ENCODE data around the gene KIAA0825.

Gene KIAA0825

DNA sequence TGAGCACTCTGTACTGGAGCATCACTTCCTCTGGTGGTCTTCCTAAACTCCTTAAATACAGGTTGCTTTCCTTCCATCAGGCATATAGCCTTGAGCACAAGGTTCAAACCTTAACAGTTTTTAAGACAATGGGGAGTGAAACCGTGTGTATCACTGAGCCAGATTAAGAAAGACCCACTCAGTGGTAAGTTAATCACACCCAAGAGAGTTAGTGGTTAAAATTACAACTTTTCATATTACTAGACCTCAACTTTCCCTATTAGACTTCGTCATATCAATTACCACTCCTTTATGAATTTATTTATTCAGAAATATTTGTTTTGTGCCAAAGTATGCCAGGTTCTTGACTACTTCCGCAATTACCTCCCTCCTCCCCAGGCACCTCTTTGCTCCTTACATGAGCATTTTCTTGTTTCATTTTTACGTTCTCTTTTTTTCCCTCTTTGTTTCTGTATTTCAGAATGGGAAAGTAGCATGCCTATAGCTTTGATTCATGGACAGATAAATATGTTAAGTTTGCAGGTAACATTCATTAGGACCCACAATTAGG, 351.0 kb downstream of the KIAA0825 start:
- Histone ChIP-seq H3K27ac (ENCODE audit: low read depth, low read length, severe bottlenecking) (no peak overlapping the region), H3K36me3 (ENCODE audit: control insufficient read depth, insufficient read depth, low read length) (no peaks in the 10 kb centered on the region), H3K4me1 (ENCODE audit: control insufficient read depth, insufficient read depth, low read length, poor library complexity, severe bottlenecking) (no peaks in the 10 kb centered on the region), H3K4me3 (ENCODE audit: extremely low read depth, insufficient read depth, low read length, poor library complexity, severe bottlenecking) (no peak overlapping the region), H3K9me3 (ENCODE audit: control insufficient read depth, low read length) (no peaks in the 10 kb centered on the region)
- 100% methylated on average over 1 of the region's 4 CpGs for WGBS, 2 experiments (ENCODE audit: insufficient coverage in 2 of 2)

GRCh38 chr5:94266170-94266569, 352.2 kb downstream of the KIAA0825 start:
- no peaks in the 10 kb centered on the region for H3K4me1 ChIP-seq (ENCODE audit: control insufficient read depth, insufficient read depth, low read length, poor library complexity, severe bottlenecking)
- H3K36me3 ChIP-seq (ENCODE audit: control insufficient read depth, insufficient read depth, low read length): no peaks in the 10 kb centered on the region
- no peaks in the 10 kb centered on the region for H3K9me3 ChIP-seq (ENCODE audit: control insufficient read depth, low read length)
- no peak overlapping the region for H3K27ac ChIP-seq (ENCODE audit: low read depth, low read length, severe bottlenecking)
- no peak overlapping the region for H3K4me3 ChIP-seq (ENCODE audit: extremely low read depth, insufficient read depth, low read length, poor library complexity, severe bottlenecking)

DNA sequence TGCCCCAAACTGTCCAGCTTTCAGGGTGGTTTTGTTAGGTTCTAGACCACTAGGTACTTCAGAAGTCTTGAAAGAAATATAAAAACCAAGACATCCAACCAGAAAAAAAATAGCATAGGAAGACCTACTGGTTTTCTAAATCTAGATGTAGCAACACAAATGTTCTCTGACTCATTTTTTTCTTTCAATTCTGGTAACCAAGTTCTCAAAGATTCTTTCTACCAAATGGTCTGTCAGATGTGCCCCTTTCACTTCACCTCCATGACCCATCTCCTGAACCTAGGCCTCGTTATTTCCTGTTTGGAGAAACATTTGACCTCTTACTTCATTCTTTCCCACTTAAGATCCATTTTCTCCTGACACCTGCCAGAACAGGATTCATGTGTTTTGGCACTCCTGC, 355.3 kb downstream of the KIAA0825 start:
- Histone ChIP-seq H3K4me1 (ENCODE audit: control insufficient read depth, insufficient read depth, low read length, poor library complexity, severe bottlenecking) (no peaks in the 10 kb centered on the region), H3K4me3 (ENCODE audit: extremely low read depth, insufficient read depth, low read length, poor library complexity, severe bottlenecking) (no peak overlapping the region), H3K27ac (ENCODE audit: low read depth, low read length, severe bottlenecking) (no peak overlapping the region), H3K36me3 (ENCODE audit: control insufficient read depth, insufficient read depth, low read length) (no peaks in the 10 kb centered on the region), H3K9me3 (ENCODE audit: control insufficient read depth, low read length) (no peaks in the 10 kb centered on the region)
- 76 to 78% methylated on average over 1 of the region's 1 CpG for WGBS, 2 experiments (ENCODE audit: insufficient coverage in 2 of 2)

DNA sequence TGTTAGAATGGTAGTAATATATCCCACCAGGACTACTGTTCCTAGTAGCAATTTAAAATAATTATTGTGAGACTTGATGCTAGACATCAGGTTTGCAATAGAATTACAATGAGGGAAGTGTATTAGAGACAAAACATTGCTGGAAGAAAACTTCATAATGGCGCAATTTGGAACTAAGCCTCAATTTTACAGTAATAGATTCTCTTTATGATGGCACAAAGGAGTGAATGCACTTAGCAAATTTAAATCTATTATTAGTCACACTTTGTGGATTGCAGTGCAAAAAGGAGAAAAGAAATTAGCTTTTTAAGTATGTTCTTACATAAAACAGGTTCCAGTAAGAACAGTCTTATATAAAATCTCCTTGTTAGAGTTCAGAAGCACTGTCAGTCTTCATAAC, 358.3 kb downstream of the KIAA0825 start:
- WGBS, 2 experiments (ENCODE audit: insufficient coverage in 2 of 2): no CpG with 5 or more reads among the region's 1 CpG

GRCh38 chr5:94254214-94254613, 364.2 kb downstream of the KIAA0825 start:
- no peaks in the 10 kb centered on the region for H3K4me1 ChIP-seq (ENCODE audit: control insufficient read depth, insufficient read depth, low read length, poor library complexity, severe bottlenecking)
- no peak overlapping the region for H3K4me3 ChIP-seq (ENCODE audit: extremely low read depth, insufficient read depth, low read length, poor library complexity, severe bottlenecking)
- WGBS, 2 experiments (ENCODE audit: insufficient coverage in 2 of 2): 86% methylated on average over 1 of the region's 3 CpGs; no CpG with 5 or more reads in 1 of the 2 experiments
- no peaks in the 10 kb centered on the region for H3K9me3 ChIP-seq (ENCODE audit: control insufficient read depth, low read length)
- H3K36me3 ChIP-seq (ENCODE audit: control insufficient read depth, insufficient read depth, low read length): no peaks in the 10 kb centered on the region
- no peak overlapping the region for H3K27ac ChIP-seq (ENCODE audit: low read depth, low read length, severe bottlenecking)

More for the DNA sequence above, 358.3 kb downstream of the KIAA0825 start:
- Histone ChIP-seq H3K27ac (ENCODE audit: low read depth, low read length, severe bottlenecking) (no peak overlapping the region), H3K36me3 (ENCODE audit: control insufficient read depth, insufficient read depth, low read length) (no peaks in the 10 kb centered on the region), H3K9me3 (ENCODE audit: control insufficient read depth, low read length) (no peaks in the 10 kb centered on the region), H3K4me1 (ENCODE audit: control insufficient read depth, insufficient read depth, low read length, poor library complexity, severe bottlenecking) (no peaks in the 10 kb centered on the region), H3K4me3 (ENCODE audit: extremely low read depth, insufficient read depth, low read length, poor library complexity, severe bottlenecking) (no peak overlapping the region)

- WGBS, 2 experiments (ENCODE audit: insufficient coverage in 2 of 2): 60 to 86% methylated on average over 1 to 4 of the region's 5 CpGs
- no peaks in the 10 kb centered on the region for H3K9me3 ChIP-seq (ENCODE audit: control insufficient read depth, low read length)
- H3K4me3 ChIP-seq (ENCODE audit: extremely low read depth, insufficient read depth, low read length, poor library complexity, severe bottlenecking): no peak overlapping the region
- H3K27ac ChIP-seq (ENCODE audit: low read depth, low read length, severe bottlenecking): no peak overlapping the region
- H3K4me1 ChIP-seq (ENCODE audit: control insufficient read depth, insufficient read depth, low read length, poor library complexity, severe bottlenecking): no peaks in the 10 kb centered on the region
- H3K36me3 ChIP-seq (ENCODE audit: control insufficient read depth, insufficient read depth, low read length): no peaks in the 10 kb centered on the region
Measured at GRCh38 chr5:94250985-94251384, 367.4 kb downstream of the KIAA0825 start.

DNA sequence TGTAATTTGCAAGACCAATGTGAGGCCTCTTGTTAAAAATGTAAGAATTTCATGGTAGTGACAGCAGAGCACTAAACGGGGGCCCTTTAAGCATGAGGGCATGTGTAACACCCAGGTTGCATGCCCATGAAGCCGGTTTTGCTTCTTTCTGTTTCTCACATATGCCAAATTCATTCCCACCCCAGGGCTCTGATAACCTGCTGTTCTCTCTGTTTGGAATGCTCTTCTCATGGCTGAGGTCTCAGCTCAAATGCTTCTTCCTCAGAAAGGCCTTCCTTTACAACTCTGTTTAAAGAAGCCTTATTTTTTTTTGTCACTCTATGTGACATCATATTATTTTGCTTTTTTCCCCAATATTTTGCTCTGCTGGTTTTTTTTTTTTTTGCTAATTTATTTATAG, 369.0 kb downstream of the KIAA0825 start:
- 29 to 46% methylated on average over 1 to 2 of the region's 2 CpGs for WGBS, 2 experiments (ENCODE audit: insufficient coverage in 2 of 2)
- Histone ChIP-seq H3K27ac (ENCODE audit: low read depth, low read length, severe bottlenecking) (no peak overlapping the region), H3K4me3 (ENCODE audit: extremely low read depth, insufficient read depth, low read length, poor library complexity, severe bottlenecking) (no peak overlapping the region), H3K9me3 (ENCODE audit: control insufficient read depth, low read length) (no peaks in the 10 kb centered on the region), H3K36me3 (ENCODE audit: control insufficient read depth, insufficient read depth, low read length) (no peaks in the 10 kb centered on the region), H3K4me1 (ENCODE audit: control insufficient read depth, insufficient read depth, low read length, poor library complexity, severe bottlenecking) (no peaks in the 10 kb centered on the region)

DNA sequence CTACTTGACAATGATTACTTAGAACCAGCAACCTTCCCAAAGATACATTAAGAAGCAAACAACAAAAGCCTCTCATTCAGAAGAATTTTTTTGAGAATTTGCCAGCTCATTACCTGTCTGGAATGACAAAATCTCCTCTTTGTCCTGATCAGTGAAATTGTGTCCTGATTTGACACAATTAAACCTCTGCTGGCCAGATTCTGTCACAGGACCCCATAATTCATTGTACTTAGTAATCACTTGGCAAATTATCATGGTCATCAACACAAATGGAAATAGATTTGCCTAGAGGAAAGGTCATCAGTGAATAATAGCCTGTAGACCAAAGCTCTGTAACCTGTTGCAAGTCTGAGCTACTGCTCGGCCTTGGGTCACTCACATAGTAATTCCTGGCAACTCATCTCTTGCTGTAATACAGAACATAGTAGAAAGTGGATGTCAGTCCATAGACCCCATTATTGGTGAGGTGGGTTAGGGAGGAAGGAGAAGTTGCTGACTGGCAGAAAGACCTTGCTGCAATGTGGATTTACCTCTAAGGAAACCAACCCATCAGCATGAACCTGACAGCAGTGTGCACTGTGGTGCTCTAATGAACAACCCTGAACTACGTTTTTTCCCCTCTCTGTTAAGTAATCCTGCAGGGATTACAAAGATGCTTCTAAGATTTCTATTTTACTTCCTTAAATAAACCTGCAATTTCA, 370.1 kb downstream of the KIAA0825 start:
- 71 to 80% methylated on average over 1 of the region's 2 CpGs for WGBS, 2 experiments (ENCODE audit: insufficient coverage in 2 of 2)
- no peaks in the 10 kb centered on the region for H3K9me3 ChIP-seq (ENCODE audit: control insufficient read depth, low read length)
- no peak overlapping the region for H3K27ac ChIP-seq (ENCODE audit: low read depth, low read length, severe bottlenecking)
- no peaks in the 10 kb centered on the region for H3K36me3 ChIP-seq (ENCODE audit: control insufficient read depth, insufficient read depth, low read length)
- H3K4me1 ChIP-seq (ENCODE audit: control insufficient read depth, insufficient read depth, low read length, poor library complexity, severe bottlenecking): no peaks in the 10 kb centered on the region
- H3K4me3 ChIP-seq (ENCODE audit: extremely low read depth, insufficient read depth, low read length, poor library complexity, severe bottlenecking): no peak overlapping the region

GRCh38 chr5:94245608-94246007, 372.8 kb downstream of the KIAA0825 start:
- Histone ChIP-seq H3K4me3 (ENCODE audit: extremely low read depth, insufficient read depth, low read length, poor library complexity, severe bottlenecking) (no peak overlapping the region), H3K27ac (ENCODE audit: low read depth, low read length, severe bottlenecking) (no peak overlapping the region), H3K9me3 (ENCODE audit: control insufficient read depth, low read length) (no peaks in the 10 kb centered on the region), H3K4me1 (ENCODE audit: control insufficient read depth, insufficient read depth, low read length, poor library complexity, severe bottlenecking) (peaks cover 7% of the 10 kb centered on the region), H3K36me3 (ENCODE audit: control insufficient read depth, insufficient read depth, low read length) (no peaks in the 10 kb centered on the region)
- WGBS, 2 experiments (ENCODE audit: insufficient coverage in 2 of 2): 96% methylated on average over 3 of the region's 4 CpGs; no CpG with 5 or more reads in 1 of the 2 experiments

DNA sequence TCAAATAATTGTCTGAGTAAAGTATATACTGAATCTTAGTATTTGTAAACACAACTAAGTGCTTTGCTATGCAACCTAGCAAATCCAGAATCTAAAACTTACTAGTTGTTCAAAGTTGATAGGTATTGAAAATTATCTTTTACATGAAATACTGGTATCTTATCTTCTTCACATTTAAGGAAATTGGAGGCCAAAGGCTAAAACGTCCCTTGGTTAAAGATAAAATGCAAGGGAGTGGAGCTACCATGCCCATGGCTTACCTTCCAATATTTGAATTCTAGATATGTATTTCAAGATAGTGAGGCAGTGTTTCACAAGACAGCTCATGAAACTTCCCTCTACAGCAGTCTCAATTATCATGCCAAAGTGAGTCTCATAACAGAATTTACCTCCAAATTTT, 373.5 kb downstream of the KIAA0825 start:
- Histone ChIP-seq H3K4me1 (ENCODE audit: control insufficient read depth, insufficient read depth, low read length, poor library complexity, severe bottlenecking) (peaks cover 9% of the 10 kb centered on the region), H3K36me3 (ENCODE audit: control insufficient read depth, insufficient read depth, low read length) (no peaks in the 10 kb centered on the region), H3K9me3 (ENCODE audit: control insufficient read depth, low read length) (no peaks in the 10 kb centered on the region), H3K27ac (ENCODE audit: low read depth, low read length, severe bottlenecking) (no peak overlapping the region), H3K4me3 (ENCODE audit: extremely low read depth, insufficient read depth, low read length, poor library complexity, severe bottlenecking) (no peak overlapping the region)
- 60% methylated on average over 1 of the region's 1 CpG; no CpG with 5 or more reads in 1 of the 2 experiments for WGBS, 2 experiments (ENCODE audit: insufficient coverage in 2 of 2)

- no peaks in the 10 kb centered on the region for H3K36me3 ChIP-seq (ENCODE audit: control insufficient read depth, insufficient read depth, low read length)
- H3K27ac ChIP-seq (ENCODE audit: low read depth, low read length, severe bottlenecking): no peak overlapping the region
- 60 to 63% methylated on average over 3 of the region's 3 CpGs for WGBS, 2 experiments (ENCODE audit: insufficient coverage in 2 of 2)
- H3K4me1 ChIP-seq (ENCODE audit: control insufficient read depth, insufficient read depth, low read length, poor library complexity, severe bottlenecking): peaks cover 9% of the 10 kb centered on the region
- H3K4me3 ChIP-seq (ENCODE audit: extremely low read depth, insufficient read depth, low read length, poor library complexity, severe bottlenecking): no peak overlapping the region
- H3K9me3 ChIP-seq (ENCODE audit: control insufficient read depth, low read length): no peaks in the 10 kb centered on the region
Measured at GRCh38 chr5:94243612-94244011, 374.8 kb downstream of the KIAA0825 start.

All from mesodermal cell (in vitro differentiated cells).